Measurements from ENCODE around the gene NIT1.

NIT1 gene

DNA sequence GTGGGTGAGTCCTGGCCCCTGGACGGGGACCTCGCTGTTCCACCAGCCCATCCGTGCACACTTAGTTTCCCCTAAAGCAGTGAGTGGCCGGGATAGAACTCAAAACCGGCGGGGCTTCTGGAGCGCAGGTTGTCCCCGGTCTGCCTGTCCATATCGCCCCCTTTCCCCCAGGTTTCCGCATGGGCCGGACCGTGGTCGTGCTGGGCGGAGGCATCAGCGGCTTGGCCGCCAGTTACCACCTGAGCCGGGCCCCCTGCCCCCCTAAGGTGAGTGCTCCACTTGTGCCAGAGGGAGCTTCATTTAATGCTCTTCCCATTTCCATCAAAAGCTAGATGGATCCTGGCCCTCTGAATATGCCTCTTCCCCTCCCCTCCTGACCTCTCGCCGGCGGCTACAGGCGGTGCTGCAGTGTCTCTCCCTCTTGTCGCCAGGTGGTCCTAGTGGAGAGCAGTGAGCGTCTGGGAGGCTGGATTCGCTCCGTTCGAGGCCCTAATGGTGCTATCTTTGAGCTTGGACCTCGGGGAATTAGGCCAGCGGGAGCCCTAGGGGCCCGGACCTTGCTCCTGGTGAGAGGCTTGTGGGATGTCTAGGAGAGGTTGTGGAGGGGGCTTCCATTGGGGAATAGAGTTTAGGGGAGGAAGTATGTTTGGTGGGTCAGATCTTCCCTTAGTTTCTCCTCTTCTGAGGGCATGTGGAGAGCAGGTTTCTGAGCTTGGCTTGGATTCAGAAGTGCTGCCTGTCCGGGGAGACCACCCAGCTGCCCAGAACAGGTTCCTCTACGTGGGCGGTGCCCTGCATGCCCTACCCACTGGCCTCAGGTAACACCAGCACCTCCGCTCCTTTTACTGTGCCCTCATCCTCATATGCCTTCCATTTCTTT lies 49.0 kb downstream of the NIT1 start:
- no peaks in the 10 kb centered on the region for H3K9me3 ChIP-seq (ENCODE audit: insufficient read depth, low read depth, low read length)
- TF ChIP-seq EZH2phosphoT487 (IDR thresholded peaks at IDR 0.05; ENCODE audit: borderline replicate concordance) = no peak
- TF ChIP-seq, protein P1, sequence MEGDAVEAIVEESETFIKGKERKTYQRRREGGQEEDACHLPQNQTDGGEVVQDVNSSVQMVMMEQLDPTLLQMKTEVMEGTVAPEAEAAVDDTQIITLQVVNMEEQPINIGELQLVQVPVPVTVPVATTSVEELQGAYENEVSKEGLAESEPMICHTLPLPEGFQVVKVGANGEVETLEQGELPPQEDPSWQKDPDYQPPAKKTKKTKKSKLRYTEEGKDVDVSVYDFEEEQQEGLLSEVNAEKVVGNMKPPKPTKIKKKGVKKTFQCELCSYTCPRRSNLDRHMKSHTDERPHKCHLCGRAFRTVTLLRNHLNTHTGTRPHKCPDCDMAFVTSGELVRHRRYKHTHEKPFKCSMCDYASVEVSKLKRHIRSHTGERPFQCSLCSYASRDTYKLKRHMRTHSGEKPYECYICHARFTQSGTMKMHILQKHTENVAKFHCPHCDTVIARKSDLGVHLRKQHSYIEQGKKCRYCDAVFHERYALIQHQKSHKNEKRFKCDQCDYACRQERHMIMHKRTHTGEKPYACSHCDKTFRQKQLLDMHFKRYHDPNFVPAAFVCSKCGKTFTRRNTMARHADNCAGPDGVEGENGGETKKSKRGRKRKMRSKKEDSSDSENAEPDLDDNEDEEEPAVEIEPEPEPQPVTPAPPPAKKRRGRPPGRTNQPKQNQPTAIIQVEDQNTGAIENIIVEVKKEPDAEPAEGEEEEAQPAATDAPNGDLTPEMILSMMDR (conservative IDR thresholded peaks at IDR 0.05; ENCODE audit: low read length) = no peak
- H2AFZ ChIP-seq (ENCODE audit: low read length) = peak overlapping the region; percentile 76
- H3K79me2 ChIP-seq (ENCODE audit: insufficient read depth, low read length) = peaks cover 4% of the 10 kb centered on the region; the same call in 1 of the 2 replicates
- H3K9ac ChIP-seq (ENCODE audit: low read depth, low read length, poor library complexity, severe bottlenecking) = peak overlapping the region; percentile 83
- peak overlapping the region; percentile 89 for H3K4me2 ChIP-seq (ENCODE audit: low read depth, low read length, poor library complexity, severe bottlenecking)
- H3K4me1 ChIP-seq (ENCODE audit: insufficient read depth, low read length, poor library complexity, severe bottlenecking) = peaks cover 11% of the 10 kb centered on the region
- no peaks in the 10 kb centered on the region for H3K9me2 ChIP-seq (replicated peaks; ENCODE audit: low read depth, low read length)
- H3K27me3 ChIP-seq (ENCODE audit: insufficient read depth, low read length, poor library complexity, severe bottlenecking) = no peaks in the 10 kb centered on the region
- no peaks in the 10 kb centered on the region for H3F3A ChIP-seq (ENCODE audit: low read depth)
- no peaks in the 10 kb centered on the region for H4K20me1 ChIP-seq (ENCODE audit: insufficient read depth, low read length, poor library complexity, severe bottlenecking)
- H3K36me3 ChIP-seq (ENCODE audit: insufficient read depth, low read length) = peaks cover 16% of the 10 kb centered on the region; the same call in 1 of the 2 replicates
- peak overlapping the region; percentile 88 for H3K4me3 ChIP-seq (ENCODE audit: low read length, poor library complexity, severe bottlenecking)

DNA sequence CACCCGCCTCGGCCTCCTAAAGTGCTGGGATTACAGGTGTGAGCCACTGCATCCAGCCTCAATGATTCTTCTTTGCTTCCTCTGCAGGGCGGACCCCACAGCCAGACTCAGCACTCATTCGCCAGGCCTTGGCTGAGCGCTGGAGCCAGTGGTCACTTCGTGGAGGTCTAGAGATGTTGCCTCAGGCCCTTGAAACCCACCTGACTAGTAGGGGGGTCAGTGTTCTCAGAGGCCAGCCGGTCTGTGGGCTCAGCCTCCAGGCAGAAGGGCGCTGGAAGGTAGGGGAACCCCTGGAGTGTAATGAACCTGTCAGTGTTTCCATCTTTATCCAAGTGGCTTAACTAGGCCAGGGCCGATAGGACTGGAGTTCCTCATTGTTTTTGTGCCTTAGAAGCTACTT lies 51.0 kb downstream of the NIT1 start:
- H3K9me3 ChIP-seq (ENCODE audit: insufficient read depth, low read depth, low read length) = no peaks in the 10 kb centered on the region
- no peaks in the 10 kb centered on the region for H3F3A ChIP-seq (ENCODE audit: low read depth)
- TF ChIP-seq, protein P1 (conservative IDR thresholded peaks at IDR 0.05; ENCODE audit: low read length) = no peak
- no peak for TF ChIP-seq EZH2phosphoT487 (IDR thresholded peaks at IDR 0.05; ENCODE audit: borderline replicate concordance)
- peaks cover 6% of the 10 kb centered on the region; the same call in 1 of the 2 replicates for H3K79me2 ChIP-seq (ENCODE audit: insufficient read depth, low read length)
- H3K9ac ChIP-seq (ENCODE audit: low read depth, low read length, poor library complexity, severe bottlenecking) = no peak overlapping the region
- no peak overlapping the region for H3K4me3 ChIP-seq (ENCODE audit: low read length, poor library complexity, severe bottlenecking)
- H3K4me2 ChIP-seq (ENCODE audit: low read depth, low read length, poor library complexity, severe bottlenecking) = no peak overlapping the region
- H3K9me2 ChIP-seq (replicated peaks; ENCODE audit: low read depth, low read length) = no peaks in the 10 kb centered on the region
- H4K20me1 ChIP-seq (ENCODE audit: insufficient read depth, low read length, poor library complexity, severe bottlenecking) = no peaks in the 10 kb centered on the region
- H3K36me3 ChIP-seq (ENCODE audit: insufficient read depth, low read length) = peaks cover 30% of the 10 kb centered on the region; the same call in 1 of the 2 replicates
- no peaks in the 10 kb centered on the region for H3K27me3 ChIP-seq (ENCODE audit: insufficient read depth, low read length, poor library complexity, severe bottlenecking)
- peaks cover 8% of the 10 kb centered on the region for H3K4me1 ChIP-seq (ENCODE audit: insufficient read depth, low read length, poor library complexity, severe bottlenecking)
- no peak overlapping the region for H2AFZ ChIP-seq (ENCODE audit: low read length)
